Nasal cavity respiratory epithelium epithelial cell of viscerocranial mucosa (primary cell): ENCODE results near the gene MND1. TPM values are rescaled to one million over a fixed set of nuclear protein-coding genes. Genes with fewer than 3 reads are reported as not detected.

Experiments
- total RNA-seq: library from RNA; depleted of rRNA; stranded (reverse); fragments of >200 nt; gene quantifications from 2 replicates; pipeline ENCODE4 v1.2.3, GENCODE V29; 2014

Gene MND1
- 0.28 and 1.7 TPM in 2 replicates for total RNA-seq

GRCh38 chr4:153344131-153345011, at the start of gene MND1:
TSS of gene MND1 (plus strand) at chr4:153344688. CDS start at chr4:153344738, 50 bp downstream.

Other genes with a start within 250 kb of the MND1 start
- gene TRIM2, start 140.2 kb upstream of the MND1 start, total RNA-seq: 11.3 and 26.5 TPM in 2 replicates
- gene TMEM131L, start 121.7 kb downstream of the MND1 start, total RNA-seq: 6.5 and 30.1 TPM in 2 replicates